GM03348 (cell line): Measurements from ENCODE around the gene ST6GALNAC1.

ENCODE experiments used
- DNase-seq: peaks from one replicate; pipeline ENCODE4 v3.0.0; 2012; ENCODE audit warnings: low spot score

ST6GALNAC1 gene

DNA sequence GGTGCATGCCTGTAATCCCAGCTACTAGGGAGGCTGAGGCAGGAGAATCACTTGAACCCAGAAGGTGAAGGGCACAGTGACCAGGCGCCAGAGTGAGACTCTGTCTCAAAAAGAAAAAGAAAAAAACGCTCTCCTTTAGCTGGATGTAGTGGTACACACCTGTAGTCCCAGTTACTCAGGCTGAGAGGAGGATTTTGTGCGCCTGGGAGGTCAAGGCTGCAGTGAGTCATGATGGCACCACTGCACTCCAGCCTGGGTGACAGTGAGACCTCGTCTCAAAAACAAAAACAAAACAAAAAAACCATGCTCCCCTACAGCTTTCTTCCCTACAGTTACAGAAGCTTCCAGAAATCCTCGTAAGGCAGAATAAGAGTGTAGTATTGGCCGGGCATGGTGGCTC, 33.1 kb upstream of the ST6GALNAC1 start:
- DNase-seq = no peak

GRCh38 chr17:76675648-76676047, 32.1 kb upstream of the ST6GALNAC1 start:
- no peak for DNase-seq

DNA sequence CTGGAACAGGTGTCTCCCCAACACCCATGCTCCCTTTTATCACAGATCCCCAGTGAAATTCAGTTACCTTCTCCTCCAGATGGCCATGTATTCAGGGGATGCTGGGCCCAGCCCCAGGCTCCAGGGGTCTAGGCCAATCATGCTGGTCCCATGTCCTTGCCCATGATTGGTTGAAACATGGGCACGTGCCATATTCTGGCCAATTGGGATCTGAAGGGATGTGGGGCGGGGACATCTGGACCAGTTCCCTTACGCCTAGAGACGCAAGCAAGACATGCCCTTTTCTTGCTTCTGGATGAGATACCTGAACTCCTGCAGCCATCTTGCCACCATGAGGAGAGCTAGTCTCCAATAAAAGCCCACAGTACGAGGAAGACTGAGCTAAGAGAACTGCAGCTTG, 31.0 kb upstream of the ST6GALNAC1 start:
- no peak for DNase-seq

- no peak for DNase-seq
Measured at GRCh38 chr17:76673729-76674128, 30.2 kb upstream of the ST6GALNAC1 start.

DNA sequence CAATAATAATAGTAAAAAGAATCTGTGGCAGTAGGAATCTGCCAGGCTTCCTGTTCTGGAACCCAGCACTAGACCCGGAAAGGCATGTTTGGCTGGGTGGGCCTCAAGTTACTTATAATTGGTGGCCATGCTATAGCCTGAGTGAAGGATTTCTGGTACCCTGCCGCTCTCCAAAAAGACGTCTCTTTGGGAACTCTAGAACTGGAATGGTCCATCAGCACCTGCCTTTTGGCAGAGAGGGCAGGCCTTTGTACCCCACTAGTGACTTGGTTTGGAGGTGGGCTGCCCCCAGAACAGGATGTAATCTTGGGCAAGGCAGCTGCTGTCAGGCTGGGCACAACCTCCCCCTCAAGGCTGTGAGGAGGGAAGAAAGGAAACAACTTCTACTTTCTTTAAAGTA, 29.3 kb upstream of the ST6GALNAC1 start:
- DNase-seq = no peak

GRCh38 chr17:76672270-76672851, 28.8 kb upstream of the ST6GALNAC1 start:
- no peak for DNase-seq

GRCh38 chr17:76671912-76672262, 28.3 kb upstream of the ST6GALNAC1 start:
- no peak for DNase-seq

DNA sequence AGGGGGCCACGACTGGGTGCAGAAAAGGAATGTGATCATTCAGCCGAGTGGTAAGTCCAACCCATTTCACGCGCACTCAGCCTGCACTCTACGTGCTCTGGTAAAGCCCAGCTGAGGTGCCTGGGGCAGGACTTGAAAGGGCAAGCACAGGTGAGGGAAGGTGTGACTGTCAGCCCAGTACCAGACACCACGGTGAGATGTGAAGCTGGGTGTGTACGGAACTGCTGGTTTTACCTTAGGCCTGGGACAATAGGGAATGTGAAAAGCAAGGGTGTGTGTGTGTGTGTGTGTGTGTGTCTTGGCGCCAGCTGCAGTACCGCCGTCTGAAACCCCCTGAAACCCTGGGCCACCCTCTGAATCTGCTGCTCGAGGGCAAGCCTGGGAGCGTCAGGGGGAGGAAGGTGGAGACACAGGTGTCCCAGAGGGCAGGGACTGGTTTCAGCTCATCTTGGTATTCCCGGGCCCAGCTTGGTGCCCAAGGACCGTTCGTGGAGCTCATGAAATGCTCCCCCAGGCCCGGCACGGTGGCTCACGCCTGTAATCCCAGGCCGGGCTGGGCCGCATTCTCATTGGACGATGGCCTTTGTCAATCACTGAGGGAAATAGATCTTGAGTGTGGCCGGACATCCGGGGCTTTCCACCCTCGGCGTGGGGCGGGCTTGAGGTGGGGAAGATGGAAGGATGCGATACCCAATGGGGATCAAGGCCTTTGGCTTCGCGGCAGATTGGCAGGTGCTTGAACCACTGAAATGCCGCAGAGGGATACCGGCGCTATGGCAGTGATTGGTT, 27.8 kb upstream of the ST6GALNAC1 start:
- DNase-seq = peak; percentile 99

- DNase-seq = no peak
Measured at GRCh38 chr17:76670718-76671122, 27.2 kb upstream of the ST6GALNAC1 start.

GRCh38 chr17:76670020-76670717, 26.6 kb upstream of the ST6GALNAC1 start:
- no peak for DNase-seq

GRCh38 chr17:76667786-76668453, 24.4 kb upstream of the ST6GALNAC1 start:
- no peak for DNase-seq

GRCh38 chr17:76667491-76667755, 23.9 kb upstream of the ST6GALNAC1 start:
- DNase-seq = no peak

DNA sequence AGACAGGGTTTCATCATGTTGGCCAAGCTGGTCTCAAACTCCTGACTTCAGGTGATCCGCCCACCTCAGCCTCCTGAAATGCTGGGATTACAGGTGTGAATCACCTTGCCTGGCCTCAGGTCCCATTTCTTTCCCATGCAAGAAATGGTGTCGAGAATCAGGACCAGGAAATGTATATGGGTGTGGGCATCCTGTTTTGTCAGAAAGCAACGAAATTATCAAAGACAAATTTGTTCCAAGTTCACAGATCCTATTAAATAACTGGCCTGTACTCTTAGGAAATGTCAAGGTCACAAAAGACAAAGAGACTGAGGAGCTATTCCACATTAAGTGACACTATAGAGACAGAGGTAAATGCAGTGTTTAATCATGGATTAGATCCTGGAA, 17.1 kb upstream of the ST6GALNAC1 start:
- no peak for DNase-seq

GRCh38 chr17:76659928-76660655, 16.5 kb upstream of the ST6GALNAC1 start:
- DNase-seq = peak; percentile 32

DNA sequence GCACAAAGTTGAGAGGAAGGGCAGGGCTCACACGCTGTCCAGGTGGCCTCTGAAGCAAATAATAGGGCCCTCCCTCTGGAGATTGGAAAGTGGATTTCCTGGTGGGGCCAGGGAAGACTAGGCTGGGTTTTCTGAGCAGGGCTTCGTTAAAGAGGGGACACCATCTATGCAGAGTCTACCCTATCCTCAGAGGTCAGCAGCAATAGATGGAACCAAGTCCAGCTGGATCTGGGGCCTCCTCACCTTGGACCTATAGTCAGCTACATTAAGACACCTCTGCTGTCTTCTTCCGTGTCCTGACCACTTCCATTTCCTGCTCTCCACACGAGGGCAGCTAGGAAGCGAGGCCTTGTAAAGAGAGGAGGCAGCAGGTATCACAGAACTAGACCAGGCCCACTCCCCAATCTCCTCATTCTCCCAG, 14.7 kb upstream of the ST6GALNAC1 start:
- no peak for DNase-seq

DNA sequence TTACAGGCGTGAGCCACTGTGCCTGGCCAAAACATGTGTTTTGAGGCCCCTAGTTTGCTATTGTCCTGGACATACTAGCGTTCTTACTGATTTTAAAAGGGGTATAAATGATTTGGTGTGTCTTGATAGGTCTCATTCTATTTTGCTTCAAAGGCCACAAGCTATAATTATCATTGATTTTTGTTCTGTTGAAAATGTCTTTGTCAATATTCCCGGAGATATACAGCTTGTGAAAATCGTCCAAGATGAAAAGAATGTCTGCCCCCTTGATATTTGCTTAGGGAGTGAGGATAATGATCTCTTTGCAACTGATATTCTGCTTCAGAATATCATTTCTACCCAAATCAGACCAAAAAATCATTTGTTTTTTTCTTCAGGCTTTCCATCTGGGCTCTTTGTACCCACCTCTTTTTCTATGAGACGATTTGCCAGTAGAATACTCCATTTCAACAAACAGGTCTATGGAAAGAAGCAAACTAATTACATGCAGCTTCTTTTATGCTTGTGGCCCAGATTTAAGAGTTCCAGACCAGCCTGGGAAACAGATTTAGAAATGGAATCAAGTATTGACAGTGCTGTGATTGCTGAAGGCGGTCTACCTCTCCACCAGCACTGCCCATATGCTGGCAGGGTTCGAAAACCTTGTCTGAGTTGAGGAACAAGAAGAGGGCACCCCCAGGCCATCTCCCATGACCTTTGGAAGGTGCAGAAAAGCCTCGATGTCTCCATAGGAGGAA, 14.1 kb upstream of the ST6GALNAC1 start:
- DNase-seq = no peak

DNA sequence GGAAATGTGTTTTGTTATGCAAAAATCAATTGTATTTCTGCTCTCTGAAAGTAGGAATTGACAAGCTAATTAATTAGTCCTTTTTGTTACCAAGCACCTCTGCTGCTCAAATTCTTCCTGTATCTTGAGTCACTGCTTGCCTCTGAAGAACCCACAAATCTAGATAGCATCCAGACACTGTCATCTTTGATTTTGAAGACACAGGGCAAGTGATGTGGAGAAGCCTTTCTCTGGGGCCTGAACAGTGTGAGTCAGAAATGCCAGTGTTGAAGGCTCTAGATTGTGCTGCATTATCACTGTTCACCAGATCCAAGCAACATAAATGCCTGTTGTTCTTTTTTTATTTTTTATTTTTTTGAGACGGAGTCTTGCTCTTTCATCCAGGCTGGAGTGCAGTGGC, 10.9 kb upstream of the ST6GALNAC1 start:
- no peak for DNase-seq

- DNase-seq = no peak
Measured at GRCh38 chr17:76650504-76650903, 6.9 kb upstream of the ST6GALNAC1 start.

- DNase-seq = no peak
Measured at GRCh38 chr17:76646712-76647111, 3.2 kb upstream of the ST6GALNAC1 start.

DNA sequence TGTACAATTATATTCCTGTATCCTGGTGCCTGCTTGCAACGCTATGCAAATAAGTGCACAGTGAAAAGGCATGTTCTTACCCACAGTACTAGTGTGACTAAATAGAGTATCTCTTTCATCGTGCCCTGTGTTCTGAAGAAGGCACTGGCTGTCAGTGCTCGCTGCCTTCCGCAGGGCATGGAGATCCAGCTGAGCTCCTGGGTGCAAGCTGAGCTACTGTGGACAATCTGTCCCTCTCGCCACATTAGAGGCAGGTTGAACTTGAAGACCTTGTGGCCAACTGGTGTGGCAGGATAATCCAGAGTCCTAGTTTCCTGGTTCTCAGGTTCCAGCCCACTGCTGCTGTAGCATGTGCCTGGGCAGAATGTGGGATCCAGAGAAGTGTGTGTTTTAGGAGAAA, 1.9 kb upstream of the ST6GALNAC1 start:
- DNase-seq = no peak

DNA sequence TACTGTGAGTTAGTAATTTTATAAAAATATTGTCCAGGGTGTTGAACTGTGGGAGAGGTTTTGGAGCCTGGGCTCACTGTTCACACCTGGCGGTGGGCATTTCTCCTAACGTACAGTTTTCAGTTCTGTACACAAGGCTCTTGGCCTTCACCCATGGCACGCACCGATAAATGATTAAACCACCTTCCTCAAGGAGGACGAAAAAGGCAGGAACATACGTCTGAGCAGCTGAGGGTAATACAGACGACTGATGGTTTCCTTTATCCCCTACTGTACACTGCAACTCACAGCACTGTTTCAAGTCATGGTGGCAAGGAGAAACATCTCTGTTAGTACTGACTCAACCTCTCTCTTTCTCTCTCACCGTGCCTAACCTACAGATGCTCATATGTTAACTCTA, 1.4 kb upstream of the ST6GALNAC1 start:
- no peak for DNase-seq

DNA sequence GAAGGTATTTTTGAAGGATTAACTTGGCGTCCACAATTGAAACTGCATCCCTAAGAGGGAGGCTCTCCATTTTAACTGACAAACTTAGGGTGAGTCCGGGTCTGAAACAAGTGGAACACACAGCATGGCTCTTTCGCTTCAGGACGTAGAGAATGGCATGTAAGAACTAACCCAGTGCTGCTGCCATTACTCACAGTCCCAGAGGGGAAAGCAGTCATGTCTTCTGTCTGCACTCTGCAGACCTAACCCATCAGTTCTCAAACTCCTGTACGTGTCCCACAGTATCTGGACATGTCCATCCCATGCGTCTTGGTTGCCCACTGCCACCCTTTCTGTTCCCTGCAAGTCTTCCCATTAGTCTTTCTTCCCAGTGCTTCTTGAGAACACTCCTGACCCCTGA, 563 bp downstream of the ST6GALNAC1 start:
- DNase-seq = no peak
